Measurements from ENCODE around the gene DPPA2.

The DPPA2 gene

GRCh38 chr3:109297496-109297895 is 18.8 kb downstream of the DPPA2 start:
- no peak overlapping the region for H3K4me3 ChIP-seq (ENCODE audit: low read length)
- H3K36me3 ChIP-seq (ENCODE audit: control insufficient read depth, insufficient read depth, low read length): no peaks in the 10 kb centered on the region
- H3K4me1 ChIP-seq (ENCODE audit: control insufficient read depth, insufficient read depth, low read length): no peaks in the 10 kb centered on the region
- no peaks in the 10 kb centered on the region for H3K9me3 ChIP-seq (ENCODE audit: control insufficient read depth, low read length)
- H3K27me3 ChIP-seq (ENCODE audit: control insufficient read depth, insufficient read depth, low read length): no peaks in the 10 kb centered on the region
- no peak overlapping the region for H3K9ac ChIP-seq (ENCODE audit: low read length)

GRCh38 chr3:109284071-109284470 is 32.2 kb downstream of the DPPA2 start:
- Histone ChIP-seq H3K4me1 (ENCODE audit: control insufficient read depth, insufficient read depth, low read length) (no peaks in the 10 kb centered on the region), H3K27me3 (ENCODE audit: control insufficient read depth, insufficient read depth, low read length) (no peaks in the 10 kb centered on the region), H3K4me3 (ENCODE audit: low read length) (no peak overlapping the region), H3K9ac (ENCODE audit: low read length) (no peak overlapping the region), H3K9me3 (ENCODE audit: control insufficient read depth, low read length) (no peaks in the 10 kb centered on the region), H3K36me3 (ENCODE audit: control insufficient read depth, insufficient read depth, low read length) (no peaks in the 10 kb centered on the region)

DNA sequence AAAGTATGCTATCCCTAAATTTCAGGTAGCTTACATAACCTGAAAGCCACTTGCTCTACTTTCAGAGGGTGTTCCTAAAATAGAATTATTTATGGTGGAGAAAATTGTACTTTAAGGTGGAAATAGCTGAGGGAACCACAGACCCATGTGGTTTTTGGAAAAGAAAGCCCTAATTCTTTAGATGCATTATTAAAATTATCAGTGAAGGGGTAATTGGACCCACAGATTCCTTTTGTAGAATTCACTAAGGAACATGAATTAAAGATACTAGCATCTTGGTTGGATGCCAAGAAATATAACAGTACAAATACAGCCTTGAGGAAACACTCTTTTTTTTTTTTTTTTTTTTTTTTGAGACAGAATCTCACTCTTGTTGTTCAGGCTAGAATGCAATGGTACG is 37.8 kb downstream of the DPPA2 start:
- no peaks in the 10 kb centered on the region for H3K36me3 ChIP-seq (ENCODE audit: control insufficient read depth, insufficient read depth, low read length)
- H3K4me1 ChIP-seq (ENCODE audit: control insufficient read depth, insufficient read depth, low read length): no peaks in the 10 kb centered on the region
- H3K27me3 ChIP-seq (ENCODE audit: control insufficient read depth, insufficient read depth, low read length): no peaks in the 10 kb centered on the region
- H3K4me3 ChIP-seq (ENCODE audit: low read length): no peak overlapping the region
- no peaks in the 10 kb centered on the region for H3K9me3 ChIP-seq (ENCODE audit: control insufficient read depth, low read length)
- no peak overlapping the region for H3K9ac ChIP-seq (ENCODE audit: low read length)

GRCh38 chr3:109278141-109278540 is 38.2 kb downstream of the DPPA2 start:
- Histone ChIP-seq H3K9ac (ENCODE audit: low read length) (no peak overlapping the region), H3K4me1 (ENCODE audit: control insufficient read depth, insufficient read depth, low read length) (no peaks in the 10 kb centered on the region), H3K36me3 (ENCODE audit: control insufficient read depth, insufficient read depth, low read length) (no peaks in the 10 kb centered on the region), H3K9me3 (ENCODE audit: control insufficient read depth, low read length) (no peaks in the 10 kb centered on the region), H3K4me3 (ENCODE audit: low read length) (no peak overlapping the region), H3K27me3 (ENCODE audit: control insufficient read depth, insufficient read depth, low read length) (no peaks in the 10 kb centered on the region)

DNA sequence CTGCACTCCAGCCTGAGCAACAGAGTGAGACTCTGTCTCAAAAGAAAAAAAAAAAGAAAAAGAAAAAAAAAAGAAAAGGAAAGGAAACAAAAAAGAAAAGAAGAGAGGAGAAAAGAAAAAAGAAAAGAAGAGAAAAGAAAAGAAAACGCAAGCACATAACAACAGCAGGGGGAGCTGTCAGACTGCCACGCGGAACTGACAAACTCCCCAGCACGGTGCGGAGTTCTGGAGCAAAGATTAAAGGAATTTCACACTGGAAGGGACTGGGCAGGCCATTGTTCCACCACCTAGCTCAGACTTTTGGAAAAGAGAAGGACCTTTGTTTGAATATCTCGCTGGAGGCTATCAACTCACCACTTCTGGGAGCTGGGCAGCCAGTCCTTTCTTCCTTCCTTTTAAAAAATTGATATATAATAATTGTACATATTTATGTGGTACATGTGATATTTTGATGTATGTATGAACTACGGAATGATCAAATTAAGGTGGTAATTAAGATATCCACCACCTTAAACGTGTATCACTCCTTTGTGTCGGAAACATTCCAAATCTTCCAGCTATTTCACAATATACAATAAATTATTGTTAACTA is 40.5 kb downstream of the DPPA2 start:
- Histone ChIP-seq H3K9ac (ENCODE audit: low read length) (no peak overlapping the region), H3K9me3 (ENCODE audit: control insufficient read depth, low read length) (no peaks in the 10 kb centered on the region), H3K4me1 (ENCODE audit: control insufficient read depth, insufficient read depth, low read length) (no peaks in the 10 kb centered on the region), H3K27me3 (ENCODE audit: control insufficient read depth, insufficient read depth, low read length) (no peaks in the 10 kb centered on the region), H3K36me3 (ENCODE audit: control insufficient read depth, insufficient read depth, low read length) (no peaks in the 10 kb centered on the region), H3K4me3 (ENCODE audit: low read length) (no peak overlapping the region)

DNA sequence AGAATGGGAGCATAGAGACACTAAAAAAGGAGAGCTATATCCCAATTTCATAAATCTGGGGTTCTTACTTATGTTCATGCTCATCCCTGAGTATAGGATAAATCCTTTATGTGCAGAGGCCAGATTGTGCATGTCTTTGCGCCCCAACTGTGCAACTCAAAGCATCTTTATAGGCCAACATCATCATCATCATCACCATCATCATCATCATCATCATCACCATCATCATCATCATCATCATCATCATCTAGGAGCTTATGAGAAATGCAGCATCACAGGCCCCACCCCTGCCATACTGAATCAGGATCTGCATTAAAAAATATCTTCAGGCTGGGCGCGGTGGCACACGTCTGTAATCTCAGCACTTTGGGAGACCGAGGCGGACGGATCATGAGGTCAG is 45.5 kb downstream of the DPPA2 start:
- Histone ChIP-seq H3K4me3 (ENCODE audit: low read length) (no peak overlapping the region), H3K9me3 (ENCODE audit: control insufficient read depth, low read length) (no peaks in the 10 kb centered on the region), H3K36me3 (ENCODE audit: control insufficient read depth, insufficient read depth, low read length) (no peaks in the 10 kb centered on the region), H3K9ac (ENCODE audit: low read length) (no peak overlapping the region), H3K27me3 (ENCODE audit: control insufficient read depth, insufficient read depth, low read length) (no peaks in the 10 kb centered on the region), H3K4me1 (ENCODE audit: control insufficient read depth, insufficient read depth, low read length) (no peaks in the 10 kb centered on the region)

- H3K36me3 ChIP-seq (ENCODE audit: control insufficient read depth, insufficient read depth, low read length): no peaks in the 10 kb centered on the region
- no peaks in the 10 kb centered on the region for H3K9me3 ChIP-seq (ENCODE audit: control insufficient read depth, low read length)
- no peak overlapping the region for H3K4me3 ChIP-seq (ENCODE audit: low read length)
- H3K27me3 ChIP-seq (ENCODE audit: control insufficient read depth, insufficient read depth, low read length): no peaks in the 10 kb centered on the region
- H3K9ac ChIP-seq (ENCODE audit: low read length): no peak overlapping the region
- H3K4me1 ChIP-seq (ENCODE audit: control insufficient read depth, insufficient read depth, low read length): no peaks in the 10 kb centered on the region
Observed at GRCh38 chr3:109269577-109270275, 46.6 kb downstream of the DPPA2 start.

GRCh38 chr3:109268181-109268580 is 48.1 kb downstream of the DPPA2 start:
- Histone ChIP-seq H3K4me3 (ENCODE audit: low read length) (no peak overlapping the region), H3K4me1 (ENCODE audit: control insufficient read depth, insufficient read depth, low read length) (no peaks in the 10 kb centered on the region), H3K36me3 (ENCODE audit: control insufficient read depth, insufficient read depth, low read length) (no peaks in the 10 kb centered on the region), H3K27me3 (ENCODE audit: control insufficient read depth, insufficient read depth, low read length) (no peaks in the 10 kb centered on the region), H3K9ac (ENCODE audit: low read length) (no peak overlapping the region), H3K9me3 (ENCODE audit: control insufficient read depth, low read length) (no peaks in the 10 kb centered on the region)

GRCh38 chr3:109265295-109265694 is 51.0 kb downstream of the DPPA2 start:
- no peak overlapping the region for H3K4me3 ChIP-seq (ENCODE audit: low read length)
- H3K9ac ChIP-seq (ENCODE audit: low read length): no peak overlapping the region
- H3K4me1 ChIP-seq (ENCODE audit: control insufficient read depth, insufficient read depth, low read length): no peaks in the 10 kb centered on the region
- no peaks in the 10 kb centered on the region for H3K27me3 ChIP-seq (ENCODE audit: control insufficient read depth, insufficient read depth, low read length)
- no peaks in the 10 kb centered on the region for H3K36me3 ChIP-seq (ENCODE audit: control insufficient read depth, insufficient read depth, low read length)
- no peaks in the 10 kb centered on the region for H3K9me3 ChIP-seq (ENCODE audit: control insufficient read depth, low read length)

- no peaks in the 10 kb centered on the region for H3K27me3 ChIP-seq (ENCODE audit: control insufficient read depth, insufficient read depth, low read length)
- no peaks in the 10 kb centered on the region for H3K4me1 ChIP-seq (ENCODE audit: control insufficient read depth, insufficient read depth, low read length)
- H3K36me3 ChIP-seq (ENCODE audit: control insufficient read depth, insufficient read depth, low read length): no peaks in the 10 kb centered on the region
- H3K4me3 ChIP-seq (ENCODE audit: low read length): no peak overlapping the region
- no peaks in the 10 kb centered on the region for H3K9me3 ChIP-seq (ENCODE audit: control insufficient read depth, low read length)
- no peak overlapping the region for H3K9ac ChIP-seq (ENCODE audit: low read length)
Observed at GRCh38 chr3:109257269-109257668, 59.0 kb downstream of the DPPA2 start.

DNA sequence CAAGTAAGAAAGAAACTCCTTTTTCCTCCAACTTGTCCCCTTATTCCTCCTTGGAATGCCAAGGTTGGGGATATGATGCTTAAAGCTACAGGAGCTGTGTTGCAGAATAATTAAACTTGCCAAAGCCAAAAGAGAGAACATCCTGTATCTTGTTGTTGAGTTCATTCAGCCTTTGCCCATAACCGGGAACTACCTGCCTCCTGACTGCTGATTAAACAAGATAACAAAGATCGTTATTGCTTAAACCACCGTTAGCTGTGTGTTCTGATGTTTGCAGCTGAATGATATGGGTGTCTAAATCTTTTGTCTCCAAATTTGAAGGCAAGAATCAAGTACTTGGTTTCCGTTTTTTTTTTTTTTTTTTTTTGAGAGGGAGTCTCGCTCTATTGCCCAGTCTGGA is 61.5 kb downstream of the DPPA2 start:
- H3K4me3 ChIP-seq (ENCODE audit: low read length): no peak overlapping the region
- no peaks in the 10 kb centered on the region for H3K9me3 ChIP-seq (ENCODE audit: control insufficient read depth, low read length)
- no peak overlapping the region for H3K9ac ChIP-seq (ENCODE audit: low read length)
- no peaks in the 10 kb centered on the region for H3K27me3 ChIP-seq (ENCODE audit: control insufficient read depth, insufficient read depth, low read length)
- H3K36me3 ChIP-seq (ENCODE audit: control insufficient read depth, insufficient read depth, low read length): no peaks in the 10 kb centered on the region
- no peaks in the 10 kb centered on the region for H3K4me1 ChIP-seq (ENCODE audit: control insufficient read depth, insufficient read depth, low read length)

GRCh38 chr3:109252641-109253040 is 63.7 kb downstream of the DPPA2 start:
- Histone ChIP-seq H3K4me3 (ENCODE audit: low read length) (no peak overlapping the region), H3K27me3 (ENCODE audit: control insufficient read depth, insufficient read depth, low read length) (no peaks in the 10 kb centered on the region), H3K4me1 (ENCODE audit: control insufficient read depth, insufficient read depth, low read length) (no peaks in the 10 kb centered on the region), H3K9me3 (ENCODE audit: control insufficient read depth, low read length) (no peaks in the 10 kb centered on the region), H3K36me3 (ENCODE audit: control insufficient read depth, insufficient read depth, low read length) (no peaks in the 10 kb centered on the region), H3K9ac (ENCODE audit: low read length) (no peak overlapping the region)

All from mucosa of stomach (tissue), 1 donor.